GM18505 (cell line): ENCODE data around the gene BSPH1.

Experiments used
- ATAC-seq: cut with Tn5 transposase; IDR thresholded peaks from one replicate; pipeline ENCODE4 v1.9.1; 2021; ENCODE audit not compliant: unreplicated experiment
- POLR2A ChIP-seq: IDR thresholded peaks from 4 replicates; pipeline ENCODE4 v1.6.1; 2011; ENCODE audit warnings: borderline replicate concordance; ENCODE audit not compliant: insufficient read depth, insufficient read length; ENCODE audit errors: extremely low read depth

Gene BSPH1, protein sequence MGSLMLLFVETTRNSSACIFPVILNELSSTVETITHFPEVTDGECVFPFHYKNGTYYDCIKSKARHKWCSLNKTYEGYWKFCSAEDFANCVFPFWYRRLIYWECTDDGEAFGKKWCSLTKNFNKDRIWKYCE

DNA sequence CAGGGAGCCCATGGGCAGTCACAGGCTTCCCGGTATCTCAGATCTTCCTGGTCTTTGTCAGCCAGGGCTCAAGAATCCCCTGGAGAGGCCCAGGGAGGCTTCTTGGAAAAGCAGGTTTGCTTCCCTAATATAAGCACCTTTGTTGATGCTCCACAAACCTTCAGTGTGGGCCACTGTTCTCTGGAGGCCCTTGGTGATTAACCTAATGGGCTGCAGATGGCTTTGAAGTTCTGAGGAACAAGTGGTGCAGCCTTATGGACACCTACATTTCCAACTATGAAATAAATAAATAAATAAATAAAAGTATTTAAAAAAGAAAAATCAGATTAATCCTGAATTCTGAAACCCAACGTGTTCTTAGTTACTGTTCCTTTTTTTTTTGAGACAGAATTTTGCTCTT is at the start of gene BSPH1:
BSPH1 (minus strand) TSS at position 101 of the 400 bp plus-strand sequence; CDS start at position 12, 89 bp downstream.
- TF ChIP-seq POLR2A: no peak

DNA sequence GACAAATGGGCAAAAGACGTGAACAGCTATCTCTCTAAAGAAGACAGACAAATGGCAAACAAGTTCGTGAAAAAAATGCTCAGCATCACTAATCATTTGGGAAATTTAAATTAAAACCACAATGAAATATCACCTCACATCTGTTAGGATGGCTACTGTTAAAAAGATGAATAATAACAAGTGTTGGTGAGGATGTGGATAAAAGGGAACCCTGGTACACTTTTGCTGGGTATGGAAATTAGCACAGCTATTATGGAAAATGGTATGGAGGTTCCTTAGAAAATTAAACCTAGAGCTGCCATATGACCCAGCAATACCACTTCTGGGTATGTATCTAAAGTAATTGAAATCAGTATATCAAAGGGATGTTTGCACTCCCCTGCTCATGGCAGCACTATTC is 44.8 kb upstream of the BSPH1 start:
- no peak for TF ChIP-seq POLR2A
- ATAC-seq: no peak

More for the DNA sequence above, at the start of gene BSPH1:
- no peak for ATAC-seq

DNA sequence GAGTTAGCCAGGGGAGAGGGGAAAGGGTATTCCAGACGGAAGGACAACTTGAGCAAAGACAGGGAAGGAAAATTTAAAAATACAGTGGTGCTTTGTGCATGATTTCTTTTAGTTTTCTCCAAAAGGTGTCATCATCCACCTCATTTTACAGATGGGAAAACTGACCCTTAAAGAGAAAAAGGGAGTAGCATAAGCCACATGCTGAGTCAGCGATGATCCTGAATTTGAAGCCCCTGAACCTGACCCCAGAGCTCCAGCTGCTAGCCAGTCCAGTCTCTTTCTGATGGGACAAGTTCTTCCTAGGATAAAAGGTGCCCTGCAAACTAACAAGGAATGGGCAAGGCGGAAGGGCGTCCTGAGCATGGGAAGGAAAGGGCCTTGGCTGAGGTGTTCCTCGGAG is 41.6 kb upstream of the BSPH1 start:
- TF ChIP-seq POLR2A: no peak
- no peak for ATAC-seq

DNA sequence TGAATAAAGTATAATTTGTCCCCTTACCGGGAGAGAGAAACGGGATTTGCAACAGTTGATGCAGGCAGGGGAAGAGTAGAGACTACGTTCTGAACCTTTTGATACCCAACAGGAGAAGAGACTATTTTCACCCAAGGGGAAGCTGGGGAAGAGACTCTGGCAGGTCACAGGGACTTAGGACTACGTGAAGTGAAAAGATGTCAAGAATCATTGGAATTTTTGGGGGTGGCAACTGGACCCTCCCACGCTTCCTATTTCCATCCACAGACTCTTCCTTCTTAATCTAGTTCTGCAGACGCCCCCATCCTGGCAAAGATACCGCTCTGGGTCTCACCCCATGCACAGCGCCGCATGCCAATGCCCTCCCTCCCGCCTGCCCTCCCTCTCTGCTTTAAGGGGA is 38.1 kb upstream of the BSPH1 start:
- no peak for ATAC-seq
- no peak for TF ChIP-seq POLR2A

DNA sequence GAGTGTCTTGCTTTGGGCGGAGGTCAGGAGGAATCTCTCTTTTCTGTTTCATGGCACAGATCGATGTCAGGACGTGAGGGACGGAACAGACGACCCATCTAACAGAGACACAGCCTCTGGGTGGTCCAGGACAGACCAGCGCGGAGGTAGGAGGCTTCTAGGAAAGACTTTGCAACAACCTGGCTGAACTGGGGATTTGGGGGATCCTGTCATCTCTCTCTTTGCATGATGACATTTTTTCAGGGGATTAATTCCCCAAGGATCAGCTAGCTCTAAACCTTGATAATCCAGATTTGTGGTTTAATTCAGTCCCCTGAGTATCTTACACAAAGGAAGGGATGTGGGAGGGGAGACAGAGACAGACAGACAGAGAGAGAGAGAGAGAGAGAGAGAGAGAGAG is 37.5 kb upstream of the BSPH1 start:
- TF ChIP-seq POLR2A: no peak
- no peak for ATAC-seq

DNA sequence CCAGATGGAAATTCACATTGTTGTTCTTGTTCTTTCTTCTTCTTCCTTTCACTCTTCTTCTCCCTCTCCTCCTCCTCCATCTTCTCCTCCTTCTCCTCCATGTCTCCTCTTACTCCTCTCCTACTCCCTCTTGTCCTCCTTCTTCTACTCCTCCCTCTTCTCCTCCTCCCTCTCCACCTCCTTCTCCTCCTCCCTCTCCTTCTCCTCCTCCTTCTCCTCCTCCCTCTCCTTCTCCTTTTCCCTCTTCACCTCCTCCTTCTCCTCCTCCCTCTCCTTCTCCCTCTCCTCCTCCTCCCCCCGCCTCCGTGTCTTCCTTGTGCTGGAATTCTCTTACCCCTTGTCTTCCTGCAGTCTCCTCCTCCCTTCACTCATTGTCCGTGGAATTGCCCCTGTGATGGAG is 33.5 kb upstream of the BSPH1 start:
- ATAC-seq: no peak
- TF ChIP-seq POLR2A: no peak

DNA sequence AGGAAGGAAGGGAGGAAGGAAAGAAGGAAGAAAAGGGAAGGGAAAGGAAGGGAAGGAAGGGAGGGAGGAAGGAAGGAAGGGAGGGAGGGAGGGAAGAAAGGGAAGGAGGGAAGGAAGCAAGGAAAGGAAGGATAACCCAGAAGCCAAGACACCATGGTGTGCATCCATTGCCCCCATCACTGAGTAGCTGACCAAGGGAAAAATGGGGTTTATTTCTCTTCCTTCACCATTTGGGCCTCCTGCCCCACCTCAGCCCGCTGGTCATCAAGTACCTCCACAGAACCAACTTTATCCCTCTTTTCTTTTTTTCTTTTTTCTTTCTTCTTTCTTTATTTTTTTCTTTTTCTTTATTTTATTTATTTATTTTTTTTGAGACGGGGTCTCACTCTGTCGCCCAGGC is 31.5 kb upstream of the BSPH1 start:
- ATAC-seq: no peak
- no peak for TF ChIP-seq POLR2A

DNA sequence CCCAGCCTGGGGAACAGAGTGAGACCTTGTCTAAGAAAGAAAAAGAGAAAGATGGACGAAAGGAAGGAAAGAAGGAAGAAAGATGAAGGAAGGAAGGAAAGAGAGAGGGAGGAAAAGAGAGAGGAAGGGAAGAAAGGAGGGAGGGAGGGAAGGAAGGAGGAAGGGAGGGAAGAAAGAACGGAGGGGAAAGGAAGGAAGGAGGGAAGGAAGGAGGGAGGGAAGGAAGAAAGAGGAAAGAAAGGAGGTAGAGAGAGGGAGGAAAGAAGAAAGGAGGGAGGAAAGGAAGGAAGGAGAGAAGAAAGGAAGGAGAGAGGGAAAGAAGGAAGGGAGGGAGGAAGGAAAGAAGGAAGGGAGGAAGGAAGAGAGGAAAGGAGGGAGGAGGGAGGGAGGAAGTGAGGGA is 31.0 kb upstream of the BSPH1 start:
- TF ChIP-seq POLR2A: no peak
- ATAC-seq: no peak

DNA sequence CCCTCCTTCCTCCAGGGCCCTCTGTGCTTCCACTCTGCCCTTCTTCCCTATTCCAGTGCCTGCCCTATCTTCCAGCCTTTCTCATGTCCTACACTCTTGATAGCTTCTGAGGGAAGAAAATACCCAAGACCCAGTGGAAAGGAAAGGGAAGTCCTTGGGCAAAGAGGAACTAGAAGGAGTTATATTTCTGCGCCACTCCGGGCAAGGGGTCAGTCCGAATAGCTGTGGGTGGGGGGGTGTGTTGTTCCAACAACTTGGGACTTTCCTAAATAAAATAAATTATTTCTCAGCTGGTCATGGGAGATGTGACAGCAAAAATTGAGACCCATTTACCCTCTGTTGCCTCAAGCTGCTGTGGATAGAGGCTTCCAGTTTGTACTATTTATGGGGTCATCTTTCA is 28.7 kb upstream of the BSPH1 start:
- TF ChIP-seq POLR2A: no peak
- ATAC-seq: no peak

DNA sequence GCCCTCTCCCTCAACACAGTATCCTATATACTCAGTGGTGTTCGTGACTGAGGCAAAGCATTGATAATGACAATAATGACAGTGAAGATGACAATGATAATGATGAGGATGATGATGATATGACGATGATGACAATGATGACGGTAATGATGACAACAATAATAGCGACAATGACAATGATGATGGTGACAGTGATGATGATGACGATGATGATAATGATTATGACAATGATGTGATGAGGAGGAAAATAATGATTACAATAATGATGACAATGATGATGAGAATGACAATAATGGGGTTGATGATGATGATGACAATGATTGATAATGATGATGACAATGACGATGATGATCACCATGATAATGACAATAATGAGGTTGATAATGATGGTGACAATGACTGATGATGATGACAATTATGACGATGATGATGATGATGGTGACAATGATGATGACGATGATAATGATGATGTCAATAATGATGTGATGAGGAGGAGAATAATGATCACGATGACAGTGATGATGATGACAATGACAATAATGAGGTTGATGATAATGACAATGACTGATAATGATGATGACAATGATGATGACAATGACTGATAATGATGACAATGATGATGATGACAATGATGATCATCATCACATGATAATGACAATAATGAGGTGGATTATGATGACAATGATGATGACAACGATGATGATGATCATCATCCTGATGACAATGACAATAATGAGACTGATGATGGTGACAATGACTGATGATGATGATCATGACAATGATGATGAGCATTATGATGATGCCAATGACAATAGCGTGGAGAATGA is 19.2 kb upstream of the BSPH1 start:
- ATAC-seq: no peak
- no peak for TF ChIP-seq POLR2A

DNA sequence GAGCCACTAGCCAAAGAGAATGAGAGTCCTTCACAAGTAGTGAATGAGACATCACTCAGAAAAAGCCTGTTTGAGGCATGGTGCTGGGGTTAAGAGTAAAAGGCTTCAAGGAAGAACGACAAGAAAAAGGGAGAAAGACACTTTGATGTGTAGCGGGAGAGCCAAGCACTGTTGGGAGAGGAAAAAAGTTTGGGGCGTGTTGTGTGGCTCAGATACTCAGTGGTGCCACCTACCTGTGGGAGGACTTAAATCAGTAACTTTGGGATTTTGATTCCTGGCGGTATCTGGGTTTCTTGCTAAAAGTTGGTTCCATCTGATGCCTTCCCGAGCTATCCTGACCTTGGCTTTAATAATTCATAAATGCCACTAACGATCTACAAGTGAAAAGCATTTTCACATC is 14.8 kb upstream of the BSPH1 start:
- ATAC-seq: no peak
- TF ChIP-seq POLR2A: no peak

DNA sequence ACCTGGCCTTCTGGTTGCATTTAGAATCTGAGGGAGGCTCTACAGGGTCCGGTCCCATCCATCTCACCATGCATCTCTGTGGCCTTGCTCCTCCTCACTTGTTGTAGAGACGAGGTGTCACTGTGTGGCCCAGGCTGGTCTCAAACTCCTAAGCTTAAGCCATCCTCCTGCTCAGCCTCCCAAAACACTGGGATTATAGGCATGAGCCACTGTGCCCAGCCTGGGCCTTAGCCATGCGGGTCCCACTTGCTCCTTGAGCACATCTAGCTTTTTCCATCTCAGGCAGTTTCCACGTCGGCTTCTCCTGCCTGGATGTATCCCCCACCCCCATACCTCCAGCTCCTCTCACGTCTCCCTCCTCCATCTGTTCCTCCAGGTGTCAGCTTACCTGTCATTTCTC is 12.3 kb upstream of the BSPH1 start:
- no peak for ATAC-seq
- TF ChIP-seq POLR2A: no peak

DNA sequence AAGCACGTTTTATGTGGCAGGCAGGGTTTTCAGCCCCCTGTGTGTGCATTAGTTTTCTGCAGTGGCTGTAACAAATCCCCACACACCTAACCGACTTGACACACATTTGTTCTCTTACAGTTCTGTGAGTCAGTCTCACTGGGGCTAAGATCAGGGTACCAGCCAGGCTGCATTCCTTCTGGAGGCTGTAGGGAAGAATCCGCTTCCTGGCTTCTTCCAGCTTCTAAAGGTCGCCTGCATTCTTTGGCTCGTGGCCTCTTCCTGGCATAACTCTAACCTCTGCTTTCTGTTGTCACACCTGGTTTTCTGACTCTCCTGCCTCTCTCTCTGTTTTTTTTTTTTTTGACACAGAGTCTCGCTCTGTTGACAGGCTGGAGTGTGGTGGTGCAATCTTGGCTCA is 8.9 kb upstream of the BSPH1 start:
- ATAC-seq: no peak
- TF ChIP-seq POLR2A: no peak

DNA sequence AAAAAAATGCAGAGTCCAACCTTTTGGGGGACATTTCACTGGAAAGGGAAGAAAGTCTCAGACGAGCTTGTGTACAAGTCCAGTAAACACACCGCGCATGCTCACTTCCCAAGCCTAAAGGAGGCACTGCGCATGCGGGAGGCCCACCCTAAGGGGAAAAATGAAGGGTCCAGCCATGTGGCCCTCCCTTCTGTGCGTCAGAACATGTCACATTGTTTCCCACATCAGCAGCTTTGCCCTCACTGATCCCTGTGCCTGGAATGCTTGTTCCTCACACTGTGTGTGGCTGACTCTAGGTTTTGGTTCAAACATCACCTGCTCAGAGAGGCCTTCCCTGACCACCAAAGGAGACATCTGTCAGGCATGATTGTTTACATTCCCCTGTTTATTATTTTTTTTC is 6.8 kb upstream of the BSPH1 start:
- no peak for ATAC-seq
- TF ChIP-seq POLR2A: no peak
